Activated T-cell treated with anti-CD3 and anti-CD28 coated beads for 4 hours (primary cell): ENCODE measurements around the gene INPP5B.

Source experiments
- DNase-seq: peaks from one replicate; pipeline ENCODE4 v3.0.0-alpha.2; 2020

INPP5B gene

GRCh38 chr1:37828410-37829074 is 118.3 kb downstream of the INPP5B start:
- DNase-seq, result no peak

DNA sequence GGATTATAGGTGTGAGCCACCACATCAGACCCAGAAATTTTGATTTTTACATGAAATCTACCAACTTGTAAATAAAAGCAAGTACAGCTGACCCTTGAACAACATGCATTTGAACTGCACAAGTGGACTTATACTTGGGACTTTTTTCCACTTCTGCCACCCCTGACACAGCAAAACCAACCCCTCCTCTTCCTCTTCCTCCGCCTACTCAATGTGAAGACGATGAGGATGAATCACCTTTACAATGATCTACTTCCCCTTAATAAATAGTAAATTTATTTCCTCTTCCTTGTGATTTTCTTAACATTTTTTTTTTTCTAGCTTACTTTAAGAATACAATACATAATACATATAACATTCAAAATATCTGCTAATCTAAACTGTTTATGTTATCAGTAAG is 121.3 kb downstream of the INPP5B start:
- no peak for DNase-seq

DNA sequence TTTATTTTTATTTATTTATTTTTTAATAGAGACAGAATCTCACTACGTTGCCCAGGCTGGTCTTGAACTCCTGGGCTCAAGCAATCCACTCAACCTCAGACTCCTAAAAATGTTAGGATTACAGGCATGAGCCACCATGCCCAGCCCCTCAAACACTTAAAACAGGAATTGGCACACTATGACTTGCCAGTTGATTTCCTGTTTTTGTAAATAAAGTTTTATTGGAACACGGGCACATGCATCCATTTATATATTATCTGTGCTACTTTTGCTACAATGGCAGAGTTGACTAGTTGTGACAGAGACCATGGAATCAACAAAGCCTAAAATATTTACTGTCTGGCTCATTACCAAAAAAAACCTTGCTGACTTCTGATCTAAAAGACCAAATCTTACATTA is 122.9 kb downstream of the INPP5B start:
- DNase-seq, result no peak

GRCh38 chr1:37822906-37823815 is 123.7 kb downstream of the INPP5B start:
- no peak for DNase-seq

DNA sequence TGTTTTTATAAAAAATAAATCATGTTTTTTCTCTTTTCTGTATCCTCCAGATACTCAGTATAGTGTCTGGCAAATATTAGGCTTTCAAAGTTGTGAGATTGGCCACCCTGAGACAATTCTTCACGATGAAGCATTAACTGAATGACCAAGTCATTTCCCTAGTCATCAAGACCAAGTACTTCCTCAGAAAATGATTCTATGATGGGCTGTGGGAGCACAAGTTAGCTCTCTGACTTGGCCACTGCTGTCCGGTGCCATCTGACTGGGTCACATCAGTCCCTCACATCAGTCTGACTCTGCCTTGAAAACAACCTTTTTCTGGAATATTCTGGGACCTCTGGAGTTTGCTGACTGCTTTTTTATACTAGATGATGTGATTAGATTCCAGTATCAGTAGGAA is 125.4 kb downstream of the INPP5B start:
- DNase-seq, result no peak

DNA sequence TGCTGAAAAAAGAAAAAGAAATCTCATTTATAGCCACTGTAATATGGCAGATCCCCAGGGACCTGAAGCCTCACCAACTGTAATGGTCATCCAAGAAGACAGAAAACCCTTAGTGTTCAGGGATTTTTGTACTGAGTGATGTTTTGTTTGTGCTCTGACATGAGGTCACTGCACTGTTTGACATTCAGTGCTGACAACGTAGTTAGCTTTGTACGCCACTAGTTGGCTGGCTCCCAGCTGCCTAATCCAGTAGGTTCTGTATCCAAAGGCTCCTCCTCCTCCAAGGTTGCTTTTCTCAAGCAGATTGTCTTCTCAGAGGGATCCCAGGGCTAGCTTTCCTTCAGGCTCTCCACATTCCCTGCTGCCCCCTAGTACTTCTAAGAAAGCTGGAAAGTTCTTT is 129.4 kb downstream of the INPP5B start:
- no peak for DNase-seq

GRCh38 chr1:37814252-37814651 is 132.6 kb downstream of the INPP5B start:
- no peak for DNase-seq

GRCh38 chr1:37813529-37814145 is 133.2 kb downstream of the INPP5B start:
- no peak for DNase-seq

- peak; percentile 48 for DNase-seq
These were observed 135.7 kb downstream of the INPP5B start for GRCh38 chr1:37811027-37811655.
